Measurements from ENCODE around the gene TMEM147. TPM values are rescaled to one million over a fixed set of nuclear protein-coding genes. Genes with fewer than 3 reads are reported as not detected.

TMEM147 gene
- total and polyA plus RNA-seq, 9 donors = 61.4 to 105 (median 72.5) TPM

- H3K27ac ChIP-seq = no peak within 1 kb of the TSS
- no peaks in the 10 kb centered on the region for H3K27me3 ChIP-seq
- 30 to 31% (median 30%) methylated on average over 15 of the region's 15 CpGs for WGBS, 3 donors
- H3K9me3 ChIP-seq = no peaks in the 10 kb centered on the region
- no peaks in the 10 kb centered on the region for H3K36me3 ChIP-seq
- intact Hi-C loops (cut with DNase I) = no loop called here
- TF ChIP-seq POLR2A (IDR thresholded peaks at IDR 0.05) (no peak), EP300 (IDR thresholded peaks at IDR 0.05) (no peak), CTCF (IDR thresholded peaks at IDR 0.05) (no peak)
- DNase-seq = no peak
- H3K4me3 ChIP-seq = no peak within 1 kb of the TSS
- H3K4me1 ChIP-seq (ENCODE audit: insufficient read depth) = peaks cover 3% of the 10 kb centered on the region
These were observed 31.7 kb upstream of the TMEM147 start, which contains the start of gene DMKN for GRCh38 chr19:35513628-35514281. Gene DMKN (minus strand): TSS chr19:35513649. CDS start chr19:35513475, 174 bp downstream.

GRCh38 chr19:35514282-35514809 lies 31.1 kb upstream of the TMEM147 start:
- Histone ChIP-seq H3K4me3 (no peak overlapping the region), H3K4me1 (ENCODE audit: insufficient read depth) (peaks cover 3% of the 10 kb centered on the region), H3K27me3 (no peaks in the 10 kb centered on the region), H3K36me3 (no peaks in the 10 kb centered on the region), H3K9me3 (no peaks in the 10 kb centered on the region), H3K27ac (no peak overlapping the region)
- 18 to 25% (median 22%) methylated on average over 20 of the region's 20 CpGs for WGBS, 3 donors
- TF ChIP-seq CTCF (IDR thresholded peaks at IDR 0.05) (no peak), POLR2A (IDR thresholded peaks at IDR 0.05) (no peak)
- intact Hi-C loops (cut with DNase I) = no loop called here
- DNase-seq = no peak

GRCh38 chr19:35516310-35516709 lies 29.1 kb upstream of the TMEM147 start:
- intact Hi-C loops (cut with DNase I) = no loop called here
- Histone ChIP-seq H3K36me3 (no peaks in the 10 kb centered on the region), H3K4me1 (ENCODE audit: insufficient read depth) (peaks cover 3% of the 10 kb centered on the region), H3K9me3 (no peaks in the 10 kb centered on the region), H3K4me3 (no peak overlapping the region), H3K27ac (no peak overlapping the region), H3K27me3 (no peaks in the 10 kb centered on the region)
- no peak for TF ChIP-seq CTCF (IDR thresholded peaks at IDR 0.05)
- no peak for TF ChIP-seq POLR2A (IDR thresholded peaks at IDR 0.05)
- no peak for TF ChIP-seq EP300 (IDR thresholded peaks at IDR 0.05)
- WGBS, 3 donors = 76 to 87% (median 85%) methylated on average over 3 of the region's 3 CpGs
- DNase-seq = no peak

- WGBS, 3 donors = 79 to 89% (median 84%) methylated on average over 2 of the region's 2 CpGs
- no peak overlapping the region for H3K4me3 ChIP-seq
- TF ChIP-seq CTCF (IDR thresholded peaks at IDR 0.05) (no peak), EP300 (IDR thresholded peaks at IDR 0.05) (no peak), POLR2A (IDR thresholded peaks at IDR 0.05) (no peak)
These were observed 28.1 kb upstream of the TMEM147 start for GRCh38 chr19:35517342-35517741.

More at GRCh38 chr19:35517342-35517741, 28.1 kb upstream of the TMEM147 start:
- Histone ChIP-seq H3K27me3 (no peaks in the 10 kb centered on the region), H3K27ac (no peak overlapping the region), H3K9me3 (no peaks in the 10 kb centered on the region), H3K4me1 (ENCODE audit: insufficient read depth) (peaks cover 3% of the 10 kb centered on the region), H3K36me3 (no peaks in the 10 kb centered on the region)
- intact Hi-C loops (cut with DNase I) = no loop called here
- no peak for DNase-seq
